Right atrium auricular region (tissue), 2 donors: ENCODE measurements around the gene LSM12. TPM values are rescaled to one million over a fixed set of nuclear protein-coding genes. Genes with fewer than 3 reads are reported as not detected.

Experiments
- DNase-seq: peaks from one replicate; pipeline ENCODE4 v3.0.0-alpha.2; 2019; ENCODE audit warnings: low spot score
- H3K27ac ChIP-seq, 2 donors: fragments of 200-600 bp; sonication (generic); 1 replicate in 1 of 2; 2 replicates in 1 of 2; pipeline ENCODE4 v1.5.1; 2016 to 2019
- H3K27me3 ChIP-seq, 2 donors: fragments of 200-600 bp; sonication (generic); one replicate each; pipeline versions ENCODE4 v1.5.1 to v1.6.0; 2017 to 2019
- H3K36me3 ChIP-seq: fragments of 200-600 bp; sonication (generic); one replicate; pipeline ENCODE4 v1.5.1; 2016
- H3K4me1 ChIP-seq, 2 donors: fragments of 200-600 bp; sonication (generic); one replicate each; pipeline versions ENCODE4 v1.5.1 to v1.6.0; 2017 to 2019
- H3K4me3 ChIP-seq, 2 donors: fragments of 200-600 bp; sonication (generic); 1 replicate in 1 of 2; 2 replicates in 1 of 2; pipeline ENCODE4 v1.5.1; 2017 to 2019; ENCODE audit warnings: mild to moderate bottlenecking in 1 of 2, moderate library complexity in 1 of 2
- H3K9me3 ChIP-seq, 2 donors: fragments of 200-600 bp; sonication (generic); one replicate each; pipeline ENCODE4 v1.5.1; 2019
- CTCF ChIP-seq, 2 donors: fragments of 200-600 bp; sonication (generic); IDR thresholded peaks; one replicate each; pipeline ENCODE4 v1.5.1; 2019; ENCODE audit warnings: antibody characterized with exemption in 2 of 2
- total RNA-seq, 2 donors: library from RNA; depleted of rRNA; stranded (reverse); fragments of >200 nt; gene quantifications; one replicate each; pipeline ENCODE4 v1.1.0, GENCODE V29; 2016

Gene LSM12
- 10 to 100 TPM; 36.8 to 41.3 TPM for total RNA-seq

GRCh38 chr17:44066204-44066930, at the start of gene LSM12:
TSS of gene LSM12 (minus strand) at chr17:44066671. CDS start at chr17:44066587, 84 bp downstream.
- H3K9me3 ChIP-seq: no peaks in the 10 kb centered on the region
- H3K36me3 ChIP-seq: peaks cover 15% of the 10 kb centered on the region
- H3K27me3 ChIP-seq: no peaks in the 10 kb centered on the region
- H3K4me3 ChIP-seq: peak within 1 kb of the TSS; percentile 72 to 74
- DNase-seq: peak; percentile 85
- peak within 1 kb of the TSS; percentile 95 to 97 for H3K27ac ChIP-seq
- peaks cover 0 to 43% of the 10 kb centered on the region in 2 donors for H3K4me1 ChIP-seq
- no peak for TF ChIP-seq CTCF (IDR thresholded peaks at IDR 0.05)

DNA sequence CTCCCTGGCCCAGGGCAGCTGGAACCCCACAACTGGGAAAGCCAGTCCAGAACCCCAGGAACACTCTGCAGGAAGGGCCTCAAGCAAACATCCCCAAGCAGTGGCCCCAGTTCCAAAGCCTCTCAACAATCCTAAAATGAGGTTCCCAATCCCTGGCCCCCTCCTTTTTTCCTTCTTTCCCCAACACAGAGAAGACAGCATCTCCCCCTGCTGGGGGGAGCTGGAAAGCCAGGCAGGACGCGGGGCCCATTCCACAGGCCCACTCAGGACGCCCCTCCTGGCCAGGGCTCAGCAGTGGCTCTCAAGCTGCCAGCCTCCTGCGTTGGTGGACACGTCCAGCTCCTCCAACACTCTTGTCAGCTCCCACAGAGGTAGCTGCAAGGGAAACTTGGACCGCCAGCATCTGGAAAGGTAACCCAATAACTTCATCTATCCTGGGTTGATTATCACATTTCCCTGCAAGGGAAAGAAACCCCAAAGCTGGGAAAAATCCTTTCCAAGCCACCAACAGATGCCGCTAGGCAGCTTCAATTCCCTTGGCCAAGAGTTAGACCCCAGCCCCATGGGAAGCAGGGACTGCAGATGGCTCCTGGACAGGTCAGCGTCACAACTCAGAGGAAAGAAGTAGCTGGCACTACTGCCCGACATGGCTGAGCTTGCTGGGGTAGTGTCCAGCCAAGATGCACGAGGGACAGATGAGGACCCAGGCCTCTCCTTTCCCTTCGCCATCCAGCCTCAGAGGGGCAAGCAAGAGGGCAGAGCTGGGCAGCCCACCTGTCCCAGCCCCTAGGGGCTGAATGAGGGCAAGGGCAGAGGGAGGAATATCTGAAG, 49.3 kb upstream of the LSM12 start:
- peak; percentile 75 to 89 for TF ChIP-seq CTCF (IDR thresholded peaks at IDR 0.05)
- H3K27me3 ChIP-seq: no peaks in the 10 kb centered on the region
- peaks cover 35% of the 10 kb centered on the region for H3K36me3 ChIP-seq
- peak overlapping the region; percentile 97 for H3K27ac ChIP-seq
- no peak overlapping the region for H3K4me3 ChIP-seq
- no peak for DNase-seq
- H3K9me3 ChIP-seq: no peaks in the 10 kb centered on the region
- H3K4me1 ChIP-seq: peaks cover 0 to 81% of the 10 kb centered on the region in 2 donors

DNA sequence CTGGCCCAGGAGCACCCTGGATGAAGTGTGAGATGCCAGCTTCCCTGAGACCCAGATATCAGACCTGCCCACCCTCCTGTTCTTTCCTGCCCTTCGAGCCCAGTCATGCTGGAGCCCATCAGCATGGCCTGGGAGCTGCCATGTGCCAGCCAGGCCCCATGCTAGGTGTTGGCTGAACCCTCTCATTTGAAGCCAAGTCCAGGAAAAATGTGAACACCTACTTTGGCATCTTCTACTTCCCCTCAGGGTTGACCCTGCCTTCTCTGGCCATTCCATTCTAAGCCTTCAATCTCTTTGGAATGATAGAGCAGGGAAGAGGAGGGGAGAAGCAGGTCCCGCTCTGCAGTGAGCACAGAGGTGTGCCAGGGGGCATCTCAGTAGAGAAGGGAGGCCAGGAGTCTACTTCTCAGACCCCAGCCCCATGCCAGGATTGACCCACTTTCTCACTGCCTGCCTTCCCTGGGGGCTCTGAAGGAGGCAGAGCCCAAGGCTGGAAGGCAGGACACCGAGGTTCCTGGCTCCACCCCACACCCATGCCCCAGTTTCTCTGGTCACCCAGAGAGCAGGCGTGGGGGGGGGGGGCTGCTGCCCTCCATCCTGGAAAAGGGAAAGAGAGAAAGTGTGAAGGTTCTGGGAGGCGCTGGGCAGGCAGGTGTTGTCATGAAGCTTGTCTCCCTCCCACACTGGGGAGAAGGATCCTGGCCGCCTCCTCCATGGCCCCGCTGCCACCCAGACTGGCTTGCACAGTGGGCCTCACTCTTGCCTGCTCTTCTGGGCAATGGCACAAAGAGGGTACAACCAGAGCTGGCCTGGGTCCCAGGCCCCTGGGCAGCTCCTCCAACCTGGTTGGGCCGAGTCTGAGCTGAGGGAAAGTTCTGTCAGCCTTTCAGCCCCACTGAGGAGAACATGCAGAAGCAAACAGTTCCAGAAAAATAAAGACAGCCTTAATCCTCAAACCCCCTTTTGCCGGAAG, 47.7 kb upstream of the LSM12 start:
- H3K4me1 ChIP-seq: peaks cover 0 to 81% of the 10 kb centered on the region in 2 donors
- TF ChIP-seq CTCF (IDR thresholded peaks at IDR 0.05): no peak
- no peak overlapping the region for H3K4me3 ChIP-seq
- no peak for DNase-seq
- no peaks in the 10 kb centered on the region for H3K27me3 ChIP-seq
- H3K9me3 ChIP-seq: no peaks in the 10 kb centered on the region
- H3K36me3 ChIP-seq: peaks cover 35% of the 10 kb centered on the region
- H3K27ac ChIP-seq: peak overlapping the region; percentile 97

DNA sequence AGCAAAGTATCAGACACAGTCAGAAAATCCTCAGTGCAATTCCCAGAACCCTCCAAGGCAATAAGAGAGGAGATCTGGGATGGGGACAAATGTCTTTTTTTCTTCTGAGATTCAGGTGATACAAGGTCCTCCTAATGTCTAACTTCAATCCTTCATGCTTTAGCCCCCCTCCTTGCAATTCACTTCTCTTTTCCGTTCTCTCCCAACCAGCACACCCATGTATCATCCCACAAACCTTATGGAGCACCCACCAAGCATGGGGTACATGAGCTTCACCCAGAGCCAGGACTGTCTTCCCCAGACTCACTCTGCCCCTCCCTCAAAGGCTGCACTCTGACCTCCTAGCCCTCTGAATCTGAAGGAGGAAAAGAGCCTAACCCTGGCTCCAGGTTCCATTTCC, 46.9 kb upstream of the LSM12 start:
- no peak for TF ChIP-seq CTCF (IDR thresholded peaks at IDR 0.05)
- H3K27ac ChIP-seq: peak overlapping the region; percentile 97
- peaks cover 0 to 79% of the 10 kb centered on the region in 2 donors for H3K4me1 ChIP-seq
- no peak for DNase-seq
- no peak overlapping the region for H3K4me3 ChIP-seq
- peaks cover 35% of the 10 kb centered on the region for H3K36me3 ChIP-seq
- no peaks in the 10 kb centered on the region for H3K27me3 ChIP-seq
- no peaks in the 10 kb centered on the region for H3K9me3 ChIP-seq
